CMK (cell line): ENCODE data around the gene PARK7.

Source experiments
- DNase-seq: peaks from one replicate; pipeline ENCODE4 v3.0.0-alpha.2; 2010; ENCODE audit warnings: low read depth

PARK7 gene

DNA sequence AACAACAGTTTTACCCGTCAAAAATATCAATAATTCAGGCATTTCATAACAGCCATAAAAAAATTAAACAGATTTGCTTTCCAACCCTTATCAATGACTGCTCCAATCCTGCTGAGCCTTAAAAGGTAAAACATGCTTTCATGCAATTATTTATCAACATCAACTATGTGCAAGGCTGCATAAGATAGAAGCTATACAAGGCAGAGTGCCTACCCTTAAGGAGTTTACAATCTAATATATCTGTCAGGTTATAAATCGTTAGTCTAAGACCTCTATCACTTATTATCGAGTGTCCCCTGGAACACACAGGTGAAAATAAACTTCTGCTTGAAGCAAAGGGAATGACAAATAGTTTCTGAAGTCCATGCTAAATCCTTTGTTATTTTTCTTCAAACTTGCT, 62.8 kb downstream of the PARK7 start:
- no peak for DNase-seq

DNA sequence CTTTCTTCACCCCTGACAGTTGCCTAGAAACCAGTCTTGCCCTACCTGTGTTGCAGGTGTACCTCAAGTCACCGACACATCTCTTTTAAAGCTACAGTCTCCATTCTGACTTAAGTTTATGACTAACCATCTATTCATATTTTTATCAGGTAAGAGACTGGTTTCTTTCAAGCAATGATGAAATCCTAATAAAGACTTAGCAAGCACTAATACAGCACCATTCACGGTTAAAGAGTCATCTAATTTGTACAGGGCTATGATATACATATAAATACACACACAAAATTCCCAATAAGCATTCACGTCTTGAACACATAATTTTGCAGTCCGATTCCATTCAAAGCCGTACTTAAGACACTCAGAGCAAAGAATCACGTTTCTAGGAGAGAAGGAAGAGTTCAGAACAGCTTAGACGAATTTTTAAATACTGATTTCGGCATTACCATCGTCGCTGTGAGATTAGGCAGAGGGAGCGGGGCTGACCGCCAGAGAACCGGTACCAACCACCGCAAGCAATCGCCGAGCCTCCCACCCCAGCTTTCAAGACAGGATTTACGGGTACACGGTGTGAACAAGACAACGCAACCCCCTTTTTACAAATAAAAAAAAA, 63.7 kb downstream of the PARK7 start:
- no peak for DNase-seq

DNA sequence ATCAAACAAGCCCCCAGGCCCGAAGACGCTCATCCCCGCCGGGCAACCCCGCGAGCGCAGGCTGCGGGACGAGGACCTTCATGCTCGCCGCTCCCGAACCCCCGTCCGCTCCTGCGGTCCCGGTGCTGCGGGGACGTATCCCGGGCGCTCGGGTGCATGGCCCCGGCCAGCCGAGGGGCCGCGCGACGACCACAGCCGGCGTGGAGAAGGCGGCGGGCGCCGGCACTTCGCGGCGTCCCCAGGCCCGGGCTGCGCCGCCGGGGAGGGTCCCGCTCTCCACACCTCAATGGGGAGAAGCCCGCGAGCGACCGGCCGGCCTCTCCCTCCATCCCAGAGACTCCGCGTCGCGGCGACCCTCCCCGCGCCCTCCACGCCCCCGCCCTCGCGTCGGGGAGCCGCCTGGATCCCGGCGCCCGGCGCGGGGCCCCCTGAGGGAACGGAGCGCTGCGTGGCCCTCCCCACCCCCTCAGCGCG, 64.2 kb downstream of the PARK7 start:
- no peak for DNase-seq

DNA sequence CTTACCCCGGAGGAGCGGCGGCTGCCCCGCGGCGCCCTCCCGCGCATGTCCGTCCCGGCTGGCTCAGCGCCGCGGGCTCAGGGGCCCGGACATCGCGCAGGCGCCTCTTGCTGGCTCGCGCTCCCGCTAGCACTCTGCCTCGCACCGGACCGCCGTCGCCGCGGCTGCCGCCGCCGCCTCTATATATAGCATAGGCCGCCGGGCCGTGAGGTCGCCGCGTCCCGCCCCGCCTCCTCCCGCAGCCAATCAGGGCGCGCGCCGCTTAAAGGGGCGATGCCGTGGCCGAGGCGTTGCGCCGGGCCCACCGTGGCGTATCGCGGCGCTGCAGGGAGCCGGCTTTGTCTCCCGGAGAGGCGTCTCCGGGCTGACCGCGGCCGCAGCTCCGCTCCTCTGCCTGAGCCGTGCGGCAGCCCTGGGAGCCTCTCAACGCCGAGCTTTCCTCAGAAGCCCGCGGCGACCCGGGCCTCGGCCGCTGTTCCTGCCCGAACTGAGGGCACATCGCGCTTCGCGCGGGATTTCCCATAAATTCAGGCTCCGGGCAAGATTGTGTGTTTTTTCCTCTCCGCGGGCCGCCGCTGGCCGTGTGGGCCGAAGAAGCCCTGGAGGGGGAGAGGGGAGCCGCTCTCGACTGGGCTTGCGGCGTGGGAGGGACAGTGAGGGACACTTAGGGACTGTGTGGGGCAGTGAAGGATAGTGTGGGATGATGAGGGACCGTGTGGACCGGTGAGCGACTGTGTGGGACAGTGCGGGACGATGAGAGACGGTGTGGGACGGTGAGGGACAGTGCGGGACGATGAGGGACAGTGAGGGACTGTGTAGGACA, 64.9 kb downstream of the PARK7 start, which contains the start of gene ERRFI1:
TSS of gene ERRFI1 (minus strand) at position 157 of the 823 bp plus-strand sequence. CDS start 10,690 bp downstream, outside the sequence.
- peak; percentile 82 for DNase-seq

DNA sequence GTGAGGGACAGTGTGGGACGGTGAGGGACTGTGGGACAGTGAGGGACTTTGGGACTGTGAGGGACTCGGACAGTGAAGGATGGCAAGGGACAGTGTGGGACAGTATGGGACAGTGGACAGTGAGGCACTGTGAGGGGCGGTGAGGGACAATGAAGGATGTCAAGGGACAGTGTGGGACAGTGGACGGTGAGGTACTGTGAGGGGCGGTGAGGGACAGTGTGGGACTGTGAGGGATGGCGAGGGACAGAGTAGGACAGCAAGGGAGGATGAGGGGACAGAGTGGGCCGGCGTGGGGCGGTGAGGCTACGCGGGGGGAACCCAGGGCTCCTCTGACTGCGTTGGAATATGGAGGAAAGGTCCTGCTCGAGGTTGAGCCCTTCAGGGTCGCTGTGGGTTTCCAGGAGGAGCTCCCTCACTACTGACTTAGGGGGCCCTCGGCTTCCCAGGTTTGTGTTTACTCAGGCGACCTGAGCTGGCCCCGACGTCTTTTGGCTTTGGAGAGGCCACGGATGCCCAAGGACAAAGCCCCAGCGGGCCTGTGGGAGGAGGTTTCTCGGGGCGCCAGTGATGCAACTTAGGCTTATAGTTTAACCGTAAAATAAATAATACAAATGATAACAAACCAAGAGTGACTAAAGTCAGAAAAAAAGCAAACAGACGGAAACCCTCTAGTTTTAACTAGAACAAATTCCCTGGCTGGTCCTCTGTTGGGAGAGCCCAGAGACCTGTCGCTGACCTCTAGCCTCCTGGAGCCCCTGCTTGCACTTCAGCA, 65.7 kb downstream of the PARK7 start:
- DNase-seq = no peak

DNA sequence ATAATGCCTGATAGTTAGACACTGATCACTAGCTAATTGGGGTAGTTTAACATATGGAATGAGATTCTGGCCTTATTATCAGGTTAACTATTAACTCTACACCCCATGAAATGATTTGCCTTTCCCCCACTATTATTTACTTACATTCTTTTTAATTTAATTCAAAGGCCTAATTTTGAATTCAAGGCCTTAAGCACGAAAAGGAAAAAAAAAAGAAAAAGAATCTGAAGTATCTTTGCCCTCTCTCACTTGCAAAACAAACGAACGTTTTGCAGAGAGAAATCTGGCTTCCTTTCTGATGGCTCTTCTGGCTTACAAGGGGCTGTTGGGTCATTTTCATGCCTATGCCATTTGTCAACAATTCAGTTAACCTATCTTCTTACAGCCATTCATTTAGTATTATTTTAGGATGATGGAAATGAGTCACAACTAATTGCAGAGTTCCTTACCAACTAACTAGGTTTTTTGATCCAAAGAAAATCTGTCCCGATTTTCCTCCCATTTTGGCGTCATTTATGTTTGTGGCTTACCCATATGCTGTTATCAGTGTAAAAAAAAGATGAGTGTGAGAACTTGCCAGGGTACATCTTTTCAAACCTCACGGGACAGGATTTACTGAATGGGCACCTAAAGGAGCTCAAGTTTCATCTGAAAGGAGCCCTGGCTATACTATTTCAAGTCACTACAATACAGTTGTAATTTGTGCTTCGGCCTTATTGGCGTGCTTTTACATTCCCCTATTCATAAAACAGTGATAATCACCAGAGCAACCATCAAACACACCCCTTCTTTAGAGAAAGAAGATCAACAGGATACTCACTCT, 66.4 kb downstream of the PARK7 start:
- DNase-seq = no peak

DNA sequence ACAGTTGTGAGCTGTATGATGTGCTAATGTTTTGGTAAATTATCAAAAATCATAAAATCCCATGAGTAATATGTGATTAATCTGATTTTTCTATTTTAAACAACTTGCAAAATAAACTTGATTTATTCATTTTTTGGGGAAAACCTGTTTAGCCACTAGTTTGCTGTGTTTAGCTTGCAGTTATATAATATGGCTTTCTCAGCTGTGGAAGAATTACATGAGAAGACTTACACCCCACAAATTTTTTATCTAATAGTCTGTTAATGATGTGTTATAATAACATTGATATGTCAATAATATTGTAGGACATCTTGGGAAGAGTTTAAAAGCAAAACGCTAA, 67.0 kb downstream of the PARK7 start:
- no peak for DNase-seq

DNA sequence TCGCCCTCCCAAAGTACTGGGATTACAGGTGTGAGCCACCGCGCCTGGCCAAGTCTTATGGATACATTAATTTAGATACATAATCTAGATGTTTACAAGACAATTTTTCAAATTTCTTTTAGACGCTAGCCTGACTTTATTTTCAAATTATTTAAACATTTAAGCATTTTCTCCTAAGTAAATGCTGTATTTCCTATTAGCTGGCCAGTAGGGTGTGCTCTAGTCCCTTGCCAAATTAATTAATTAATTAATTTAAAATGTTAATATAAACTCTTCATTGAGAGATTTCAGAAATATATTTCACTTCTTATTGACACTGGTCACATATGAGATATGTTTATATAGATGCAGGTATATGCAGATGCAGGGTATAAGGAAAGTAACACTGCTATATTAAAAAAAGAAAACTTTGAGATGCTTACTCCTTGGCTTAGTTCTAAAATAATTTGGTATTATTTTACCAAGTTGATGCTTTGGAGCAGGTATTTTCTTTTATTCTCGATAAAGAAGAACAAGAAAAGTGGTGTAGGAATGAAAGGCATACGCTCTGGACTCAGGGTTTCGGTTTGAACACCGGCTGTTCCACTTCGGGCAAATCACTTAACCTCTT, 69.8 kb downstream of the PARK7 start:
- no peak for DNase-seq

DNA sequence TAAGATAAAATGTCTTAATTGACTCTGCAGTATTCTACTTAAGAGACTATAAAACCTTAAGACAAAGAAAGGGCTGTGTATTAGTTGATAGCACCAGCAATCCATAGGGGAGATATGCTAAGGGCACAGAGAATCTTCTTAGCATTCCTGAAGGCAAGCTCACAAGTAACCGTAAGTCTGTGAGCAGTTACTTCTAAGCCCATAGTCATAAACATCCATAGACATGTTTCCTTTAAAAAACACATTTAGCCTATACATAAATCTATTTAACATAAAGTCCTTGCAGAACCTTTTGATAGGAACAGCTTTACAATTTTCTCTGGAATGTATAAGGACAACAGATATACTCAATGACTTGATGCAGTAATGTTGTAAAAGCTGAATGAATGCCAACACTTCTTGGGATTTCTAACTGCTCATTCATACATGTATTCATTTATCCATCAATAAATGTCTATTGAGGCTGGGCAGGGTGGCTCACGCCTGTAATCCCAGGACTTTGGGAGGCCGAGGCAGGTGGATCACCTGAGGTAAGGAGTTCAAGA, 70.9 kb downstream of the PARK7 start:
- no peak for DNase-seq

DNA sequence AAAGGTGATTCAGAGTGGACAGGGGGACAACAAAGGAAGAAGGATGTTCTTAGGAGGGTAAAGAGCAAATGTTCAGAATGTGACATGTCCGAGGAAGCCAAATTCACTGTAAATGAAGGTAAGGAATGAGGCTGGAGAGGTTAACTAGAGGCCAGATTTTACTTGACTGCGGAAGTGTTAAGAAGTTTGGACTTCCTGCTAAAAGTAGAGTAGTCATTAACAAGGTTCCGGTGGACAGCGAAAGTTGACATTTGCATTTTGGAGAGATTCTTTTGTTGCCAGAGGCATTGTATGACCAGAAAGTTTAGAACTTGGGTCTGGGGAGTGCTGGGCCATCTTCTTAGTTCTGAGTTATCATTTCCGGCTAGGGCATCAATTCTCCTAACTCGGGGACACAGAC, 71.8 kb downstream of the PARK7 start:
- no peak for DNase-seq
